ENCODE results near the gene RAB6B.

The RAB6B gene

DNA sequence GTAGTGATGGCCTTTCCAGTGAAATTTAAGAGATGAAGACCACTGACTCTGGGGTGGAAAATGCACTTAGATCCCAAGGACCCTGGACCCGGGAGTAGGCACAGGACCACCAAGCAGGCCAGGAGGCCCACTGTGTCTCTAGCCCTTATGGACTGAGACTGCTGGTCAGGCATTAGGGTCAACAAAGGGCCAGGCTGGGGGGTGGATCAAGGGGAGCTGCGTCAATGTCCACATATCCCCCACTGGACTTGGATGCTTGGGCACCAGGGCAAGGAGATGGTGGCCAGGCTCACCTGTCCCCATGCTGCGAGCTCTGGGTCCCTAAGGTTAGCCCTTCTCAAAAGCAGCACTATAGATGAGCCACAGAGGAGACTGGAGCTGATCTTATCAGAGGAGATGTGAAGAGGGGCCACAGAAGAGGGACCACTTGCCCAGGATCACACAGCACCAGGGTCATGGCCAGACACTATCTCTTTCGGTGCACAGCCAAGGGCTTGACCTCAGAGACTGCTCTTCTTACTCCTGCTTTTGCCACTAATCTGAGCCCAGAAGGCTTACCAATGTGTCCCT is 14.7 kb downstream of the RAB6B start:
- no peak for DNase-seq

DNA sequence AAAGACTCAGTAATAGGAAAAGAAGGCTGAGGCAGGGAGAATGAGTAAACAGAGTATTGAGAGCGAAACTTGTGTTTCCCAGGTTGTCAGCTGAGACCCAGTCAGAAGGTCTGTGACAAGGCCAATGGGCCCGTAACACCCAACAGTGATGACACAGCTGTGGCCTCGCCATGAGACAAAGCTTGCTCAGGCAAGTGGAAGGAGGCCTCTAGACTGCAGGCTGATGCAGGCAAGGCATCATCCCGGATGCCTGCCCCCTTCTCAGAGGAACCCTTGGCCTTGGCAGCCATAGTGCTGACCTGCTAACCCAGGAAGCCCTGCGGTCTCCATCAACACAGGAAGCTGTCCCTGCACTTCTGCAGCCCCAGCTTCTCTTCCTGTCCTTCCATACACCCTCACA is 15.4 kb downstream of the RAB6B start:
- DNase-seq: no peak

DNA sequence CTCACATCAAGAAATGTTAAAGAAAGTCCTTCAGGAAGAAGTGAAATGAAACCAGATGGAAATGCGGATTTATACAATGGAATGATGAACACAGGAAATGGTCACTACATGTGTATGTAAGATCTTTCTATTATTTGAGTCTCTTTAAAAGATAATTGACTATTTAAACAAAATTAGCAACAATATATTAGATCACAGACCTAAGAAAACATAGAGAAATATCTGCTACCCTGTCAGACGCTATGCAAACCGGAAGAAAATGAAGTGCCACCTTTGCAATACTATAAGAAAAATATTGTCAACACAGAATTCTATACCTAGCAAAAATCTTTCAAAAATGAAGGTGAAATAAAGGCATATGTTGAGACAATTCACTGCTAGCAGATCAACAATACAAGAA is 17.2 kb downstream of the RAB6B start:
- no peak for DNase-seq

DNA sequence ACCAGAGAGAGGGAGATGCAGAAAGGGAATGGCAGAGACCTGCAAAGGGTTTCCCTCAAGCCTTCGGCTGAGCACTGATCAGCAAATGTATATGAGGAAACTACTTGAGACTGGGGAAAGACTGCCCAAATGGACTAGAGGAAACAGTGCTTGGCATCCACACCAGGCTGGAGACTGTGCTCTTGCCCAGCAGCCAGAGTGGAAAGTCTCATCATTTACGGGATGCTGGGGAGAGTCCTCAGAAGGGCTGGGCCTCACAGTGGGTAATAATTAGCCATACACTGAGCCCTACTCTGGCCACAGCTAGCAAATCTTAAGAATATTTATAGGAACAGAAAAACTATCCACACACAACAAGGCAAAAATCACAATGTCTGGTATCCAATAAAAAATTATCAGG is 18.5 kb downstream of the RAB6B start:
- no peak for DNase-seq

DNA sequence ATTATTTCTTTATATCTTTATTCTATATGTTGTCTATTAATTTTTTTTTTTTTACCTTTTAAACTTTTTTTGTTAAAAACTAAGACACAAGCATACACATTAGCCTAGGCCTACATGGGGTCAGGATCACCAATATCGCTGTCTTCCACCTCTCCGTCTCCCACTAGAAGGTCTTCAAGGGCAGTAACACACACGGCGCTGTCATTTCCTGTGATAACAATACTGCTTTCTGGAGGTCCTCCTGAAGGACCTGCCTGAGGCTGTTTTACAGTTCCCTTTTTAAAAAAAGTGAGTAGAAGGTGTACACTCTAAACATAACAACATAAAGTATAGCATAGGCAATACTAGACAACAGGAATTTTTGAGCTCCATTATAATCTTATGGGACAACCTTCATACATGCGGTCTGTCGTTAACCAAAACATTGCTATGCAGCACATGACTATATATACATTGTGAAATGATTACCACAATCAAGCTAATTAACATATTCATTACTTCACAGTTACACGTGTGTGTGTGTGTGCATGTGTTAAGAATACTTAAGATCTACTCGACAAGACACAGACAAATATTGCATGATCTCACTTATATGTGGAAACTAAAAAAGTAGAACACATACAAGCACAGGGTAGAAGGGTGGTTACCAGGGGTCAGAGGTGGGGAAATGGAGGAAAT is 20.8 kb downstream of the RAB6B start:
- no peak for DNase-seq

DNA sequence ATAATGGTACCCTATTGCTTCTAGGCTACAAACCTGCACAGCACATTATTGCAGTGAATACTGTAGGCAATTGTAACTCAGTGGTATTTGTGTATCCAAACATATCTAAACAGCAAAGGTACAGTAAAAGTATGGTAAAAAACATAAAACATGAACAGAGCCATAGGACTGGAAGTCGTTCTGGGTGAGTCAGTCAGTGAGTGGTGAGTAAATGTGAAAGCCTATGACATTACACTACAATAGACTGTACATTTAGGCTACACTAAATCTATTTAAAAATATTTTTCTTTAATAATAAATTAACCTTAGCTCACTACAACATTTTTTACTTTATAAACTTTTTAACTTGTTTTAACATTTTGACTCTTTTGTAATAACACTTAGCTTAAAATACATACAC is 21.3 kb downstream of the RAB6B start:
- no peak for DNase-seq

DNA sequence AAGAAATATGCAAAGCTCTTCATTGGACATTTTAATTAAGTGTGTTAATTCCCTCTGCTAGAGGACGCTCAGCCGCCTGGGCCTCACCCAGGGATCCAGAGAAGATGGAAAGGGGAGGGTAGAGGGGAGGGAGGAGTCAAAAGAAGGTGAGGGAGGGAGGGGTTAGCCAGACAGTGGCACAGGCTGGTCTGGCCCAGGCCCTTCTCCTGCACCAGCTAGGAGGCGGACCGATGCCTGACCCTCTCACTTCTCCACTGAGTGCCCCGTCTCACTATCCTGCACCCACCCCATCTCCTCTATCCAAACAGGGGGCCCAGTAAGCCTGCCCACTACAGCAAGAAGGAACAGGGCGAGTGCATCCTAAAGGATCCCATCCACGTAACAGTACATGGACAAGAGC is 22.9 kb downstream of the RAB6B start:
- DNase-seq: no peak

DNA sequence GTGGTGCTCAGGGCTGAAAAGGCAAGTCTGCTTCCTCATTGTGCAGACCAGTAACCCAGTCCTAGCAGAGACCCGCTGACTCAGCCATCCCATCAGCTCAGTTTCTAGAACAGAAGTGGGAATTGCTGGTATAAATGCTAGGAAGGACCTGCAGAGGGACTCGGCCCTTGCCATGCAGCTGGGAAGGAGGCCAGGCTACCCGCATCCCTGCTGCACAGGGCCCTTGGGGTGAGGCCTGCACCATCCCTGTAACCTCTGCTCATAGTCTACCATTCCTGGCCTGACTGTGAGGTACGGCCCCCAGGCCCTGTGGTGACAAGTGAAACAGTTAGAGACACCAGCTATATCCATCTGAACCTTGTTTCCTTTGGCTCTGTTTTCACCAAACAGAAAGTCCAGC is 23.5 kb downstream of the RAB6B start:
- no peak for DNase-seq

DNA sequence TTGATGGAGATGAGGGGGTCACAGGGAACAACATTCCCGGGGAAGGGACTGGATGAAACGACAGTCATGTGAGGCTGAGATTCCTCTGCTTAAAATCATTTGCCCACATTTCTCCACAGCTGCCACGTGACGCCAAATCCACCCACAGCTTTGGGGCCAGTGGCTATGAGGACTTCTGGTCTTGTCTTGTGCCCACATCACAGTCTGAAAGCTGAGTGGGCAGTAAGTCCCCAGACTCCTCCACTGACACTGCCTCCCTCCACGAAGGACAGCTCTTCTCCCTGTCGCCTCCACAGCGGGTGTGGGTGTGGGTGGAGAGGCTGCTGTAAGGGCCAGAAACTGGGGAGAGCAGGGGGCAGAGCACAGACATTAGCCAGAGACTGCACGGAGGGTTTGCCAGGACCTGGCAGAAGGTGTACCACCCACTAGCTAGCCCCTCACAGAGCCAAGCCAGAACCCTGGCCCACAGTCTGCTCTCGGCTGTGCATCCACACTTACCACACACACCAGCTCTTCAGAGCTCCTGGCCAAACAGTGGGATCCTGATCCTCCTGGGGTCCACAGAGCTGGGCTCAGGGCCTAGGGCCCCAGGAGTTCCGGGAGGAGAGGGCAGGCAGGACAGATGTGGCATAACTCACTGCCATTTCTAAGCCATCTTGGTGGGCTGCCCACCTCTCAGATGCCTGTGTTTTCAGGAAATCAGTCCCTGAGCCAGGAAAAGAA is 24.2 kb downstream of the RAB6B start:
- no peak for DNase-seq

DNA sequence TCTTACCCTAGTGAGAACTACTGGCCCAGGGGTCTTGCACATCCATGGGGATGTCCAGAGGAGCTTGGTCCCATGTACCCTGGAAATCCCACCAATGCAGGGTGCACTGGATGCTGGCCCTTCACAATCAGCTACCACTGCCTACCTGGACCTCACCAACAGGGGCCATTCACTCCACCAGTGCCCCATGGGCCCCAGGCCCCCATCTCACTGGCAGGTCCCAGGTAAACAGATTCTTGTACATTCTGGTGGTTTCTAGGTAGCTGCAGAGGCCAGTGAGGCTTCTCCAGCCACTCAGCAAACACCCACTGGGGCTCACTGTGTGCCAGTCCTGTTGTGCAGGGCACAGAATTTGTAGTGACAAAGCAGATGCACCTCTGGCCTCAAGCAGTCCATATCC is 24.9 kb downstream of the RAB6B start:
- no peak for DNase-seq

DNA sequence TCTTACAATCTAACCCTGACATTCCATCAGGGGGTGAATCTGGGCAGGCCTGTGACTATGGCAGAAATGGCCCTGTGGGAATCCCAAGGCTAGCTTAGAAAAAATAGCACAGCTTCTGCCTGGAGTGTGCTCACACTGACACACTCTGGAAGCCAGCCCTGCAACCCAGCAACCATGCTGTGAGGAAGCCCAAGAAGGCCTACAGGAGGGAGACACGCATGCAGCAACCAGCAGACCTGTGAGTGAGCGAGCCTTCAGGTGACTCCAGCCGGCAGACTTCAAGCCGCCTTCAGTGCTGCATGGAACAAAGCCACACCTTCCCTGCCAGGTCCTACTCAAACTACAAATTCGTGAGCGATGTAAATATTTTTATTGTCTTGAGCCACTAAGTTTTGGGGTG is 26.1 kb downstream of the RAB6B start:
- DNase-seq: no peak

DNA sequence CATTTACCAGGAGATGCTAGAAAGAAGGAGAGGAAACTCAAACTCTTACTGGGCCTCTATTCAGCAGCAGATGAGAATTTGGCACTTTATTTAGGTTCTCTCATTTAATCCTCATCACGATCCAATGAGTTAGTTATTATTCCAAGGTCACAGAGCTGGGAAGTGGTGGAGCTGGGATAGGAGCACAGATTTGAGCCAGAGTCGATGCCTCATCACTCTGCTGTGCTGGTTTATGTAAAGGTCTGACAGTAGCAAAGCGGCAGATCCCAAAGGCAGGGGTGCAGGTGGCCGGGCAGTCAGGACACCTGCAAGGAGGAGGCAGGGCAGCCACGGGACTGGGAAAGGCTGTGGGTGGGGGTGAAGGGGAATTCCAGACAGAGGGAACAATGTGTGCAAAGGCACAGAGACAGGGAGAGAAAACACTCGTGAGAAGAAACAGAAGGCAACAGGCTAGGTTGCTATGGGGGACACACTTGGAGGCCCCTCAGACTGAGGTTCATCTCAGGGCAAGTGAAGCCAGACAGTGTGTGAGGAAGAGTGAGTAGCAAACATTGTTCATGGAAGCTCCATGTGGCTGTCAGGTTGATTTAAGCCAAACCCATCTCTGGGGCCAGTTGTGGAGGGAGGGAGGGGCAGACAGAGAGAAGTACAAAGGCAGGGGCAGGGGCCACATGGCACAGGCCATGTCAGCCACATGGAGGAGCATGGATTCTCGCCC is 26.8 kb downstream of the RAB6B start:
- no peak for DNase-seq

DNA sequence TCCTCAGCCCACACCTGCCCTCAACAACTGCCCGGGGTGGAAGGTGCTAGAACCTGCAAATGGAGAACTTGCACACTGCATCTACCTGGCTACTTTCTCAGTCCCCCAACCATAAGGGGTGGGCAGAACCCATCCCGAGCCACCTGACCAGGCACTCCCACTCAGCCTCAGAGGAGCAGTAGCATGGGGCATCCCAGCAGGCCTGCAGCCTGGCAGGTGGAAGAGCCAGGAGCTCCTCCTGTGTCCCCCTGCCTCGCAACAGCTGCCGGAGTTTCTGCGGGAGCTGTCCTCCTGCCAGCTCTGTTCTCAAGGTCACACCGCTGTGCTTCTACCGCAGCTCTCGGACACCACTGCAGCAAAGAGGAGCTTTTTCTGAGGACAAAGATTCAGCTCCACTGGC is 27.5 kb downstream of the RAB6B start:
- DNase-seq: no peak

DNA sequence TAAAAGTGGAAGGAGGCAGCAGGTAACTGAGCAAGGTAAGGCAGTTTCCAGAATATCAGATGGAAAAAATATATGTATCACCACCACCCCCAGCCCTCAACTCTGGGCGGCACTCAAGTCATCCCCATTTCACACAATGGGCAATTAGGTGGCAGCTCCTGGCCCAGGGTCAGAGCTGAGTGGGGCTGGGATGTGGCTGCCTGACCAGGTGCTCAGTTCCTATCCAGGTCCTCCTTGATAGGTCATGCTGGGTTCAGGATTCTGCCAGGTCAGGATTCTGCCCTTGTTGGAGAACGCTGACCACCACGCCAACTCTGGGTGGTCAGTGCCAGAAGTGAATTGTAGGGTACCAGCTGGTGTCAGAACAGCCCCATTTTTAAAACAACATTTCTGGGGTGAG is 29.5 kb downstream of the RAB6B start:
- no peak for DNase-seq

DNA sequence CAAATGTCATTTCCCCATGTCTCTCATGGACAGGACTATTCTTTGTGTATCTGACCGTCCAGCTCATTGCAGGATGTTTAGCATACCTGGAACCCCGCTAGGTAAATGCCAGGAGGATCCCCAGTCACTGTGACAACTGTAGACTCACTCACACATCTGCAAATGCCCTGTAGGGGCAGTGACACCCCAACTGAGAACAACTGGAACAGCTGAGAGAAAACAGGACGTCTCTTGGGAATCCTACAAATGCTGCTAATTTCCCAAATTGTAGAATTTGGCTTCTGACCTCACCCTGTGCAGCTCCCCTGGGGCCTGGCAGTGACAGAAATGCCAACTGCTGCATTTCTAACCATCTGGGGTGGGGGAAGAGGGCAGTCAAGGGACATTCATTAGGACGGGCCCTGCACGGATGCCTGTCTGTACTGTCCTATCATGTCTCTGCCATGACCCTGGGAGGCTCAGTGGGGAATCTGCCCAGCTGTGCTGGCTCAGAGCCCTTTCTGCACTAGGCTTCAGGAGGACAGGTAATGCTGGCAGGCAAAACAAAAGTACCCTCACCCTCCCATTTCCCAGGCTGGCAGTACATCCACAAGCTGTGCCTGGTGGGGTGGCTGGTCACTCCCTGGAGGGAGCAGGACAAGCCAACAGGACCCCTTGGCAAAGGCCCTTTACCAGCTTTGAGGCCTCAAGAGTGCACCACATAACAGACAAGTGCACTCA is 30.4 kb downstream of the RAB6B start:
- no peak for DNase-seq

DNA sequence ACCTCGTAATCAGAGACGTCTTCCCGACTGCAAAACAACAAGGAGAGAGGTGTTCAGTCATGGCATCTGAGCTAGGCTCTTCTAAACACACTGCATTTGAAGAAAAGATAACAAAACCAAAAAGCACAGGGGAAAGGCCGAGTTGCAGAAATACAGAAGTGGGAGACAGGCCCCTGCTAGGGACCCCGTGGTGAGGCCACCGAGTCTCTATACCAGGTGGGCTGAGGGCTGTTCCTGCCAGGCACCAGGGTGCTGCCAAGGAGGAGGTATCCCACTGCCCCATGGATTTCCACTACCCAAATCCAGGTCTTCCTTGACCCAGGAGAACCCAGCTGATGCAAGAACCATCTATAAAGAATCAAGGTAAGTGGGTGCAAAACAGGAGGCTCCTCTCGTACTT is 31.1 kb downstream of the RAB6B start:
- no peak for DNase-seq

DNA sequence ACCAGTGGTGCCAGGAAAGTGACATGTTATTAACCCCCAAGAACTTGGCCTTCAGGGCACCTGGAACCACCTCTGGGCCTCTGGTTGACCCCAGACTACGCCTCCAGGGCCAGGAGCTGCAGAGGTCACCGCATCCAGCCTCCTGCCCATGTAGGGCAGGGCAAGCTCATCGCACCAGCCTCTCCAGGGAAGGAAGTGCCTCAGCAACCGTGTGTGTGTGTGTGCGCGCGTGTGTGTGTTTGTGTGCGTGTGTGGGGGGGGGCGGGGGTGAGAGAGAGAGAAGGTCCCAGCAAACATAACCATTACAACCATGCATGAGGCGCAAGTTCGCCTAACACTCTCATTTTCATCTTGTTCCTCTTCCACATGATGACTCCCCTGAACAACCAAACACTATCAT is 31.8 kb downstream of the RAB6B start:
- no peak for DNase-seq

DNA sequence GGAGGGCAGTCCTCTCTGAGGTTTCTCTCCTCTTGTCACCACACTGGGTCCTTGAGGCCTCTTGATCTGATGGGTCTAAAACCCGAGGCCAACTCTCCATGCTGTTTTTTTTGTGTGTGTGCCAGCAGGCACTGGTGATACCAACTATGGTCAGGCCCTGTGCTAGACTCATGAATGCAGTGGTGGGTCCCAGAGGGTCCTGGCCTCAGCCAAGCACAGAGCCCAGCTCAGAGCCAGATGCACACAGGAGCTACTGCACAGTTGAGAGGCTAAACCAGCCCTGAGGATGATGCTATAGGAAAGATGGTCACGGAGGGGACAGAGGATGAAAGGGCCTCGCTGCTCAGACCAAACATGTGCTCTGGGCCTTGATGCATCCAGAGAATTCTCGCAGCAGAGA is 33.5 kb downstream of the RAB6B start:
- DNase-seq: no peak

DNA sequence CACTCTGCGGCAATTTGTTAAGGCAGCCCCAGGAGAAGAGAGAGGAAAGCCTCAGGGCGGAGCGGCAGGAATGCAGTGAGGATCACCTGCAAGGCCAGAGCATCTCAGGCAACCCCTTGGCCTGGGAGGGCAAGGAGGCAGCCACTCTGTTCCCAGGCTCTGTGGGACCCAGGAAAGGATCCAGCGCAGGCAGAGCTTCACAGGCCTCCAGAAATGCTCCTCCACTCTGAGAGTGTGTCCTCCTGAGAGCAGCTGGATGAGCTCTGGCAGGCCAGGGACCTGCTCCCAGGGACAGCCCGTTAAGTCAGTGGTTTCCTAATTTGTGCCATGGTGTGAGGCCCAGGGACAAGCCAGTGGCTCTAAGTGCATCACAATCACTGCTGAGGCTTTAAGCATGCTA is 35.2 kb downstream of the RAB6B start:
- no peak for DNase-seq

DNA sequence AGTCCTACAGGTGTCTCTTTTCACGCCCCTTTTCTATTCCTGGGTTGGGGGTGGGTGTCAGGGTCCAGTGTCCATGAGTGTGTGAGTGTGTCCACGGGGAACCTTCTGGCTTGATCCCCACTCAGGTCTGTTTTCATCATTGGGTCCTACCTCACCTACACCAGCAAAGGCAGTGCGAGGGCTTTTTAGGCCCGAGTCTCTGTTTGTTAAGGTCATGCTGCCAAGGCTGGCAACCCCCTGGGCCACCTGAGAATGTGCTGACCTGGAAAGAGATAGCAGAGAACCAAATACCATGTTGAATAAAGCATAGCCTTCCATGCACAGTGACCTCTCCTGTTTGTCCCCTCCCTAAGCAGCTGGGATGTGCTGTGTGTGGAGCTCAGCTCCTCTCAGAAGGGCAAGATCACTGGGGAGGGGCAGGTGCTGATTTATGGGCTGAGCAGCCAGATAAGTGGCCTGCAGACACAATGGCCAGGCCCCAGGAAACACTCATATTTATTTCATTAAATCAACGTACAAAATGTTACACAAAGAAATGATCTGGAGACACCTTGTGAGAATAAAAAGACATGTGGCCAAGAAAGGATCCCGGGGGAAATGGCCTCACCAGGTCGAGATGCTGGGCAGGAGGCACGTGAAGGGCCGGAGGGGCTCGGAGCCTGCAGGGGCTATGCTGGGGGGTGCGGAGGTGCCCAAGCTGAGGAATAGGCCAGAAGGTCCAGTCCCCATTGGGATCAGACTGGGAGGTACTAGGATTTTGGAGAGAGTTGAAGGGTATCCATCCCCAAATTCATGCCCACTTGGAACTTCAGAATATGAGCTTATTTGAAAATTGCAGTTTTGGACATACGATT is 36.1 kb downstream of the RAB6B start:
- no peak for DNase-seq

DNA sequence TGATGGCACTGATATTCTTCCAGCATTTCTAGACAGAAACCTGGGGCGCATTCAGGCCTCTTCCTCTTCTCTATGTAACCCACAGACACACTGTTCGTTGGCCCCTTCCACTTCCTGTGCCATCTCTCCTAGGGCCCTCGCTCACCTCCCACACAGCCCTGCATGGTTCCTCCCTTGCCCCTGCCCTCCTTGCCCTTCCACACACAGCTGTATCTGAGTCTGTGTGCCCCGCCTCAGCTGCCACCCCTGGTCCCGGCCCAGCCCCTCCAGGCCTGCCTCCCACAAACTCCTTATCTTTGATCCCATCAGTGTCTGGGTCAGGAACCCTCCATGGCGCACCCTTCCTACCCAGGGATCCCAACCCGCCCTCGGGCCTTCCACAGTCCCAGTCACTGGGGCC is 37.9 kb downstream of the RAB6B start:
- no peak for DNase-seq

DNA sequence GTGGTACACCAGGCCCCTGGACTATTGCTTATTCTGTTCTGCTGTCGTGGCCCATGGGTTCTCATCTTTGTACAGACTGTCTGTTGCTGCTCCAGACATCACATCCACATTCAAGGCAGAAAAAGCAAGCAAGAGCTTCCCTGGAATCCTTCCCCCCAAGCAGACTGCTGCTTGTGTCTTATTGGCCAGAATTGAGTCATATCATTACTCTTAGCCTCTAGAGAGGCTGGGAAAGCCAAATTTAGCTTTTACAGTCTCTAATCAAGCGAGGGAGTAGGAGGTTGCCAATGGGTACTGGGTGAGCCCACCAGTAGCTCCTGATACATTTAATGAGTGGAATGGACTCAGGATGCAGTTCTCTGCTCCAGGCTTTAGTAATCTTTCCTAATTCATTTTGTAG is 39.4 kb downstream of the RAB6B start:
- DNase-seq: no peak
